ENCODE results near the gene ZCCHC9. TPM values are rescaled to one million over a fixed set of nuclear protein-coding genes. Genes with fewer than 3 reads are reported as not detected.
"Not testable (repeated sequence)": the region's sequence is repeated elsewhere in the genome, so short reads cannot be mapped to it uniquely, and the experiment has no call there.

The ZCCHC9 gene
- total RNA-seq, 1 donor from 2014 or later: 8.9 TPM

- Histone ChIP-seq H3K27ac (replicated peaks) (no peak overlapping the region), H3K36me3 (no peaks in the 10 kb centered on the region), H3K27me3 (ENCODE audit: low read depth) (no peaks in the 10 kb centered on the region), H3K4me3 (no peak overlapping the region), H3K9me3 (replicated peaks) (peaks cover 9% of the 10 kb centered on the region), H3K4me1 (no peaks in the 10 kb centered on the region)
- TF ChIP-seq CTCF (IDR thresholded peaks at IDR 0.05; ENCODE audit: borderline replicate concordance): no peak
- no peak for DNase-seq
- intact Hi-C loops (cut with micrococcal nuclease): no loop called here
Observed at GRCh38 chr5:81283976-81284375, 17.4 kb upstream of the ZCCHC9 start.

GRCh38 chr5:81286059-81286617 lies 15.2 kb upstream of the ZCCHC9 start:
- intact Hi-C loops (cut with micrococcal nuclease): no loop called here
- TF ChIP-seq CTCF (IDR thresholded peaks at IDR 0.05; ENCODE audit: borderline replicate concordance): no peak
- no peak for DNase-seq
- Histone ChIP-seq H3K9me3 (replicated peaks) (peaks cover 6% of the 10 kb centered on the region), H3K27ac (replicated peaks) (no peak overlapping the region), H3K36me3 (peaks cover 9% of the 10 kb centered on the region), H3K27me3 (ENCODE audit: low read depth) (no peaks in the 10 kb centered on the region), H3K4me1 (no peaks in the 10 kb centered on the region), H3K4me3 (no peak overlapping the region)

GRCh38 chr5:81288021-81288433 lies 13.4 kb upstream of the ZCCHC9 start:
- H3K36me3 ChIP-seq: peaks cover 27% of the 10 kb centered on the region
- intact Hi-C loops (cut with micrococcal nuclease): no loop called here
- no peak overlapping the region for H3K4me3 ChIP-seq
- H3K27ac ChIP-seq (replicated peaks): no peak overlapping the region
- TF ChIP-seq CTCF (IDR thresholded peaks at IDR 0.05; ENCODE audit: borderline replicate concordance): no peak
- no peaks in the 10 kb centered on the region for H3K27me3 ChIP-seq (ENCODE audit: low read depth)
- H3K9me3 ChIP-seq (replicated peaks): peaks cover 25% of the 10 kb centered on the region
- DNase-seq: no peak
- no peaks in the 10 kb centered on the region for H3K4me1 ChIP-seq

- peaks cover 39% of the 10 kb centered on the region for H3K9me3 ChIP-seq (replicated peaks)
- no peak for DNase-seq
- intact Hi-C loops (cut with micrococcal nuclease): no loop called here
- H3K27me3 ChIP-seq (ENCODE audit: low read depth): no peaks in the 10 kb centered on the region
- no peak overlapping the region for H3K27ac ChIP-seq (replicated peaks)
- no peak overlapping the region for H3K4me3 ChIP-seq
- no peak for TF ChIP-seq CTCF (IDR thresholded peaks at IDR 0.05; ENCODE audit: borderline replicate concordance)
- peaks cover 31% of the 10 kb centered on the region for H3K36me3 ChIP-seq
- no peaks in the 10 kb centered on the region for H3K4me1 ChIP-seq
Observed at GRCh38 chr5:81290146-81290545, 11.2 kb upstream of the ZCCHC9 start.

GRCh38 chr5:81292130-81292529 lies 9.3 kb upstream of the ZCCHC9 start:
- Histone ChIP-seq H3K9me3 (replicated peaks) (peaks cover 39% of the 10 kb centered on the region), H3K27me3 (ENCODE audit: low read depth) (no peaks in the 10 kb centered on the region), H3K4me1 (peaks cover 4% of the 10 kb centered on the region), H3K36me3 (peaks cover 31% of the 10 kb centered on the region), H3K4me3 (no peak overlapping the region), H3K27ac (replicated peaks) (no peak overlapping the region)
- no peak for TF ChIP-seq CTCF (IDR thresholded peaks at IDR 0.05; ENCODE audit: borderline replicate concordance)
- intact Hi-C loops (cut with micrococcal nuclease): no loop called here
- DNase-seq: no peak

- H3K27me3 ChIP-seq (ENCODE audit: low read depth); DNase-seq; intact Hi-C loops (cut with micrococcal nuclease); H3K4me3 ChIP-seq; H3K27ac ChIP-seq (replicated peaks): not testable (repeated sequence)
- Histone ChIP-seq H3K4me1 (peaks cover 23% of the 10 kb centered on the region), H3K36me3 (peaks cover 31% of the 10 kb centered on the region), H3K9me3 (replicated peaks) (peaks cover 39% of the 10 kb centered on the region)
Observed at GRCh38 chr5:81294021-81294420, 7.4 kb upstream of the ZCCHC9 start.

All from left ventricle myocardium inferior (tissue), 1 donor.